Tongue (tissue), 2 donors: ENCODE measurements around the gene DYNC1I1. TPM values are rescaled to one million over a fixed set of nuclear protein-coding genes. Genes with fewer than 3 reads are reported as not detected.
A peak's percentile ranks its signal among the peaks of the same experiment; 100 is the strongest.

Experiments used
- DNase-seq: peaks from one replicate; pipeline ENCODE4 v3.0.0-alpha.2; 2015
- total RNA-seq: library from RNA; depleted of rRNA; stranded (reverse); fragments of >200 nt; gene quantifications from one replicate; pipeline ENCODE4 v1.2.3, GENCODE V29; 2014

DYNC1I1 gene
- total RNA-seq, 1 donor from 2014 or later = 2.6 TPM

GRCh38 chr7:96026010-96026409 is 253.7 kb downstream of the DYNC1I1 start:
- DNase-seq = no peak

GRCh38 chr7:96026611-96027010 is 254.3 kb downstream of the DYNC1I1 start:
- no peak for DNase-seq

- no peak for DNase-seq
Observed at GRCh38 chr7:96028729-96029128, 256.4 kb downstream of the DYNC1I1 start.

GRCh38 chr7:96033009-96033598 is 260.8 kb downstream of the DYNC1I1 start:
- peak; percentile 70 for DNase-seq

GRCh38 chr7:96034940-96035727 is 262.8 kb downstream of the DYNC1I1 start:
- peak; percentile 59 for DNase-seq

GRCh38 chr7:96040250-96040772 is 268.0 kb downstream of the DYNC1I1 start:
- DNase-seq = no peak

GRCh38 chr7:96041171-96041570 is 268.8 kb downstream of the DYNC1I1 start:
- no peak for DNase-seq

GRCh38 chr7:96045181-96045580 is 272.8 kb downstream of the DYNC1I1 start:
- DNase-seq = no peak

- no peak for DNase-seq
Observed at GRCh38 chr7:96045919-96046318, 273.6 kb downstream of the DYNC1I1 start.

GRCh38 chr7:96052289-96052688 is 279.9 kb downstream of the DYNC1I1 start:
- DNase-seq = no peak

- DNase-seq = no peak
Observed at GRCh38 chr7:96052860-96053470, 280.6 kb downstream of the DYNC1I1 start.

GRCh38 chr7:96055717-96056116 is 283.4 kb downstream of the DYNC1I1 start:
- DNase-seq = no peak

- DNase-seq = no peak
Observed at GRCh38 chr7:96059075-96059474, 286.7 kb downstream of the DYNC1I1 start.

GRCh38 chr7:96061009-96061408 is 288.7 kb downstream of the DYNC1I1 start:
- DNase-seq = no peak

- peak; percentile 70 for DNase-seq
Observed at GRCh38 chr7:96061844-96062243, 289.5 kb downstream of the DYNC1I1 start.

- DNase-seq = no peak
Observed at GRCh38 chr7:96067321-96067720, 295.0 kb downstream of the DYNC1I1 start.

- DNase-seq = no peak
Observed at GRCh38 chr7:96069401-96069800, 297.0 kb downstream of the DYNC1I1 start.

GRCh38 chr7:96074871-96075270 is 302.5 kb downstream of the DYNC1I1 start:
- DNase-seq = no peak

- DNase-seq = peak; percentile 80
Observed at GRCh38 chr7:96075510-96076349, 303.4 kb downstream of the DYNC1I1 start.

- DNase-seq = no peak
Observed at GRCh38 chr7:96076350-96076707, 304.0 kb downstream of the DYNC1I1 start.

GRCh38 chr7:96080027-96080426 is 307.7 kb downstream of the DYNC1I1 start:
- DNase-seq = no peak

GRCh38 chr7:96084881-96085553 is 312.7 kb downstream of the DYNC1I1 start:
- no peak for DNase-seq
